Stomach (tissue), 9 donors: ENCODE measurements around the gene GPR108. TPM values are rescaled to one million over a fixed set of nuclear protein-coding genes. Genes with fewer than 3 reads are reported as not detected.

Experiments
- DNase-seq, 2 donors: peaks; one replicate each; pipeline versions ENCODE4 v3.0.0 to v3.0.0-alpha.2; 2013 to 2019
- H3K27ac ChIP-seq, 5 donors: fragments of 200-600 bp in 4 of 5; sonication (generic) in 4 of 5; one replicate each; pipeline ENCODE4 v1.5.1; 2013 to 2019; ENCODE audit warnings: mild to moderate bottlenecking in 1 of 5, moderate library complexity in 1 of 5
- H3K27me3 ChIP-seq, 3 donors: fragments of 200-600 bp; sonication (generic); one replicate each; pipeline ENCODE4 v1.5.1; 2017 to 2019; ENCODE audit warnings: mixed run types in 1 of 3
- H3K36me3 ChIP-seq, 4 donors: fragments of 200-600 bp; sonication (generic); 1 replicate in 3 of 4; 2 replicates in 1 of 4; pipeline ENCODE4 v1.5.1; 2016 to 2019
- H3K4me1 ChIP-seq, 4 donors: fragments of 200-600 bp; sonication (generic); one replicate each; pipeline ENCODE4 v1.5.1; 2016 to 2019
- H3K4me3 ChIP-seq, 4 donors: fragments of 200-600 bp; sonication (generic) in 3 of 4; one replicate each; pipeline ENCODE4 v1.5.1; 2016 to 2019; ENCODE audit warnings: mild to moderate bottlenecking in 1 of 4
- H3K9me3 ChIP-seq, 4 donors: fragments of 200-600 bp; sonication (generic); one replicate each; pipeline ENCODE4 v1.5.1; 2016 to 2019
- EP300 ChIP-seq: sonication (generic); formaldehyde crosslinking; IDR thresholded peaks from one replicate; pipeline ENCODE4 v1.6.1; 2017; ENCODE audit warnings: antibody characterized with exemption
- POLR2A ChIP-seq, 4 donors: fragments of 450-650 bp; IDR thresholded peaks; one replicate each; pipeline ENCODE4 v1.6.1; 2016; ENCODE audit warnings: antibody characterized with exemption in 4 of 4, control low read depth in 2 of 4, mild to moderate bottlenecking in 1 of 4, moderate library complexity in 1 of 4
- POLR2AphosphoS5 ChIP-seq, 3 donors: sonication (generic); formaldehyde crosslinking; IDR thresholded peaks; one replicate each; pipeline ENCODE4 v1.6.1; 2016; ENCODE audit warnings: antibody characterized with exemption in 3 of 3
- WGBS, 5 donors: extraction: QIAGEN DNeasy Blood & Tissue Kit in 3 of 5; methylation state at CpG; one replicate each; pipeline versions ENCODE4 v1.1.5 to v1.1.7; 2013 to 2018; 5-methylcytosine and 5-hydroxymethylcytosine counted together
- intact Hi-C: fragments of 100-400 bp; cut with DNase I; formaldehyde crosslinking; loops from one replicate; pipeline ENCODE4 v1.15.1; 2023; ENCODE audit warnings: low total_unique reads
- polyA plus RNA-seq, 3 donors: library from polyadenylated mRNA; stranded (reverse); fragments of 200-250 nt; gene quantifications; one replicate each; pipeline ENCODE4 v1.2.3, GENCODE V29; 2013
- total RNA-seq, 5 donors: library from RNA; depleted of rRNA; stranded (reverse); fragments of >200 nt; gene quantifications; one replicate each; pipeline versions ENCODE4 v1.1.0 to v1.2.3, GENCODE V29; 2014 to 2016
- TF ChIP-seq, protein P1 (sequence below), 7 experiments: fragments of 450-650 bp in 4 of 7; fragments of 200-600 bp in 3 of 7; sonication (generic) in 3 of 7; IDR thresholded peaks; one replicate each; pipeline ENCODE4 v1.5.1; 2016 to 2019; ENCODE audit warnings: antibody characterized with exemption in 7 of 7, control low read depth in 2 of 7, mild to moderate bottlenecking in 1 of 7
- donor health status: healthy with polysubstance abuse.
- donor health status: Bipolar disorder and iron deficiency.
- donor health status: healthy.

GPR108 gene
- total and polyA plus RNA-seq, 8 donors: 28.1 to 132 (median 59.2) TPM

- TF ChIP-seq EP300 (no peak), POLR2A (IDR thresholded peaks at IDR 0.05) (no peak), POLR2AphosphoS5 (IDR thresholded peaks at IDR 0.05) (no peak)
- TF ChIP-seq, protein P1, sequence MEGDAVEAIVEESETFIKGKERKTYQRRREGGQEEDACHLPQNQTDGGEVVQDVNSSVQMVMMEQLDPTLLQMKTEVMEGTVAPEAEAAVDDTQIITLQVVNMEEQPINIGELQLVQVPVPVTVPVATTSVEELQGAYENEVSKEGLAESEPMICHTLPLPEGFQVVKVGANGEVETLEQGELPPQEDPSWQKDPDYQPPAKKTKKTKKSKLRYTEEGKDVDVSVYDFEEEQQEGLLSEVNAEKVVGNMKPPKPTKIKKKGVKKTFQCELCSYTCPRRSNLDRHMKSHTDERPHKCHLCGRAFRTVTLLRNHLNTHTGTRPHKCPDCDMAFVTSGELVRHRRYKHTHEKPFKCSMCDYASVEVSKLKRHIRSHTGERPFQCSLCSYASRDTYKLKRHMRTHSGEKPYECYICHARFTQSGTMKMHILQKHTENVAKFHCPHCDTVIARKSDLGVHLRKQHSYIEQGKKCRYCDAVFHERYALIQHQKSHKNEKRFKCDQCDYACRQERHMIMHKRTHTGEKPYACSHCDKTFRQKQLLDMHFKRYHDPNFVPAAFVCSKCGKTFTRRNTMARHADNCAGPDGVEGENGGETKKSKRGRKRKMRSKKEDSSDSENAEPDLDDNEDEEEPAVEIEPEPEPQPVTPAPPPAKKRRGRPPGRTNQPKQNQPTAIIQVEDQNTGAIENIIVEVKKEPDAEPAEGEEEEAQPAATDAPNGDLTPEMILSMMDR (IDR thresholded peaks at IDR 0.05): no peak
- WGBS, 5 donors: 90 to 95% (median 92%) methylated on average over 4 of the region's 4 CpGs
- Histone ChIP-seq H3K36me3 (peaks cover 0 to 37% (median 24%) of the 10 kb centered on the region in 4 donors), H3K9me3 (peaks cover 0 to 7% (median 0%) of the 10 kb centered on the region in 4 donors), H3K27me3 (peaks cover 0 to 8% (median 0%) of the 10 kb centered on the region in 3 donors), H3K4me3 (no peak overlapping the region), H3K4me1 (no peaks in the 10 kb centered on the region), H3K27ac (no peak overlapping the region)
- no peak for DNase-seq
- intact Hi-C loops: no loop called here
Measured at GRCh38 chr19:6683971-6684370, 53.4 kb downstream of the GPR108 start.

DNA sequence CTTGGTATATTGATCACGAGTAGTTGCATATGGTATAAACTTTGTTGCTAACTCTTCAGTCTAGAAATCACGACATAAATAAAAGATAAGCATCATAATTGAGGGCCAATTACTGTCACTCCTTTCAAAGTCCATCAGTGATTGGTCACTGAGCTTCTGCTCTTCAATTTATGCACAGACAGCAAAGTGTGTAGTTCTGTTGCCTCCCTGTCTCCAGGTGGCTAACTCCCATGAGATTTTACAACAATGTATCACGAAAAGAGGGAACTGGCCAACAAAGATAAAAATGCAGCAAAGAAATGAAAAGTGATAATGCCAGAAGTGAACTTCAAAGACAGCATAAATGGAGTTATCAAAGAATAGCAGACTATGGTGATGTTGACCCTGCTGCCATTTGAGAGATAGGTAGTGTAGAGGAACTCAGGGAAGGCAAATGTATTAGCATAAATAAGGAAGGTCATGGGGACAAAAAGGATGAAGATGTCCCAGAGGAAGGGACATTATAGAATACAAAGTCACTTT, 54.7 kb downstream of the GPR108 start:
- peaks cover 0 to 8% (median 0%) of the 10 kb centered on the region in 3 donors for H3K27me3 ChIP-seq
- H3K4me1 ChIP-seq: no peaks in the 10 kb centered on the region
- no peak overlapping the region for H3K4me3 ChIP-seq
- TF ChIP-seq POLR2A (IDR thresholded peaks at IDR 0.05) (no peak), POLR2AphosphoS5 (IDR thresholded peaks at IDR 0.05) (no peak), EP300 (no peak)
- TF ChIP-seq, protein P1 (IDR thresholded peaks at IDR 0.05): no peak
- H3K36me3 ChIP-seq: peaks cover 0 to 40% (median 24%) of the 10 kb centered on the region in 4 donors
- peaks cover 0 to 7% (median 0%) of the 10 kb centered on the region in 4 donors for H3K9me3 ChIP-seq
- 65 to 74% (median 66%) methylated on average over 3 of the region's 3 CpGs for WGBS, 5 donors
- intact Hi-C loops: no loop called here
- H3K27ac ChIP-seq: no peak overlapping the region
- no peak for DNase-seq

GRCh38 chr19:6680141-6680540, 57.2 kb downstream of the GPR108 start:
- intact Hi-C loops: no loop called here
- no peak overlapping the region for H3K4me3 ChIP-seq
- no peak for DNase-seq
- TF ChIP-seq POLR2AphosphoS5 (IDR thresholded peaks at IDR 0.05) (no peak), EP300 (no peak), POLR2A (IDR thresholded peaks at IDR 0.05) (no peak)
- TF ChIP-seq, protein P1 (IDR thresholded peaks at IDR 0.05): no peak
- H3K27me3 ChIP-seq: peaks cover 0 to 8% (median 0%) of the 10 kb centered on the region in 3 donors
- H3K27ac ChIP-seq: no peak overlapping the region
- 89 to 100% (median 93%) methylated on average over 1 of the region's 1 CpG for WGBS, 5 donors
- H3K4me1 ChIP-seq: peaks cover 0 to 4% (median under 1%) of the 10 kb centered on the region in 4 donors
- H3K9me3 ChIP-seq: peaks cover 0 to 7% (median 0%) of the 10 kb centered on the region in 4 donors
- H3K36me3 ChIP-seq: peaks cover 0 to 34% (median 17%) of the 10 kb centered on the region in 4 donors

Other genes starting within 250 kb of the GPR108 start
- gene TUBB4A, start 235.3 kb downstream of the GPR108 start, total RNA-seq: 1 to 10 TPM in 2 of 5 donors, under 1 TPM in 1, not detected in 2; 0.89 to 3.9 (median 1.1) TPM
- gene TUBB4A, start 235.3 kb downstream of the GPR108 start, polyA plus RNA-seq: under 1 TPM in 2 of 3 donors, not detected in 1; 0.76 to 0.85 TPM
- gene TNFSF9, start 206.6 kb downstream of the GPR108 start, total RNA-seq: not detected
- under 1 TPM in 1 of 3 donors, not detected in 2; 0.85 TPM for gene TNFSF9, start 206.6 kb downstream of the GPR108 start, polyA plus RNA-seq
- not detected for gene CD70, start 146.4 kb downstream of the GPR108 start, total RNA-seq
- under 1 TPM in 1 of 3 donors, not detected in 2; 0.18 TPM for gene CD70, start 146.4 kb downstream of the GPR108 start, polyA plus RNA-seq
- gene TNFSF14, start 67.4 kb downstream of the GPR108 start, total RNA-seq: 10 to 100 TPM in 1 of 5 donors, 1 to 10 TPM in 1, under 1 TPM in 1, not detected in 2; 0.14 to 60.1 (median 1.1) TPM
- 1 to 10 TPM in 1 of 3 donors, under 1 TPM in 2; 0.56 to 1.1 (median 0.60) TPM for gene TNFSF14, start 67.4 kb downstream of the GPR108 start, polyA plus RNA-seq
- 1,000 to 10,000 TPM in 1 of 5 donors, 100 to 1,000 TPM in 2, 10 to 100 TPM in 2; 35.3 to 1,672 (median 430) TPM for gene C3, start 16.9 kb downstream of the GPR108 start, total RNA-seq
- gene C3, start 16.9 kb downstream of the GPR108 start, polyA plus RNA-seq: 100 to 1,000 TPM in 1 of 3 donors, 10 to 100 TPM in 2; 22.8 to 367 (median 75.0) TPM
- gene TRIP10, start 2.1 kb upstream of the GPR108 start, total RNA-seq: 10 to 100 TPM; 30.1 to 91.5 (median 86.9) TPM
- gene TRIP10, start 2.1 kb upstream of the GPR108 start, polyA plus RNA-seq: 100 to 1,000 TPM in 1 of 3 donors, 10 to 100 TPM in 2; 44.9 to 111 (median 46.8) TPM
- gene SH2D3A, start 29.9 kb upstream of the GPR108 start, total RNA-seq: 10 to 100 TPM in 4 of 5 donors, 1 to 10 TPM in 1; 8.8 to 71.3 (median 43.0) TPM
- 10 to 100 TPM; 19.9 to 23.6 (median 20.2) TPM for gene SH2D3A, start 29.9 kb upstream of the GPR108 start, polyA plus RNA-seq
- 100 to 1,000 TPM in 1 of 5 donors, 1 to 10 TPM in 4; 2.2 to 130 (median 4.4) TPM for gene VAV1, start 35.1 kb upstream of the GPR108 start, total RNA-seq
- 1 to 10 TPM; 1.7 to 3.7 (median 3.6) TPM for gene VAV1, start 35.1 kb upstream of the GPR108 start, polyA plus RNA-seq
- gene ADGRE1, start 150.0 kb upstream of the GPR108 start, total RNA-seq: 1 to 10 TPM in 1 of 5 donors, under 1 TPM in 1, not detected in 3; 0.37 to 5.8 TPM
- gene ADGRE1, start 150.0 kb upstream of the GPR108 start, polyA plus RNA-seq: under 1 TPM in 2 of 3 donors, not detected in 1; 0.30 to 0.44 TPM